ENCODE data around the gene CPSF3. TPM values are rescaled to one million over a fixed set of nuclear protein-coding genes. Genes with fewer than 3 reads are reported as not detected.

CPSF3 gene
- total and polyA plus RNA-seq, 2 of the 13 experiments (the other 11 are each of a cell fraction or from before 2014, with no cell fraction given) = 19.8 to 93.0 TPM

GRCh38 chr2:9473985-9474360 is 50.5 kb downstream of the CPSF3 start (continued):
- TF ChIP-seq, protein P1, sequence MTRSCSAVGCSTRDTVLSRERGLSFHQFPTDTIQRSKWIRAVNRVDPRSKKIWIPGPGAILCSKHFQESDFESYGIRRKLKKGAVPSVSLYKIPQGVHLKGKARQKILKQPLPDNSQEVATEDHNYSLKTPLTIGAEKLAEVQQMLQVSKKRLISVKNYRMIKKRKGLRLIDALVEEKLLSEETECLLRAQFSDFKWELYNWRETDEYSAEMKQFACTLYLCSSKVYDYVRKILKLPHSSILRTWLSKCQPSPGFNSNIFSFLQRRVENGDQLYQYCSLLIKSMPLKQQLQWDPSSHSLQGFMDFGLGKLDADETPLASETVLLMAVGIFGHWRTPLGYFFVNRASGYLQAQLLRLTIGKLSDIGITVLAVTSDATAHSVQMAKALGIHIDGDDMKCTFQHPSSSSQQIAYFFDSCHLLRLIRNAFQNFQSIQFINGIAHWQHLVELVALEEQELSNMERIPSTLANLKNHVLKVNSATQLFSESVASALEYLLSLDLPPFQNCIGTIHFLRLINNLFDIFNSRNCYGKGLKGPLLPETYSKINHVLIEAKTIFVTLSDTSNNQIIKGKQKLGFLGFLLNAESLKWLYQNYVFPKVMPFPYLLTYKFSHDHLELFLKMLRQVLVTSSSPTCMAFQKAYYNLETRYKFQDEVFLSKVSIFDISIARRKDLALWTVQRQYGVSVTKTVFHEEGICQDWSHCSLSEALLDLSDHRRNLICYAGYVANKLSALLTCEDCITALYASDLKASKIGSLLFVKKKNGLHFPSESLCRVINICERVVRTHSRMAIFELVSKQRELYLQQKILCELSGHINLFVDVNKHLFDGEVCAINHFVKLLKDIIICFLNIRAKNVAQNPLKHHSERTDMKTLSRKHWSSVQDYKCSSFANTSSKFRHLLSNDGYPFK (CRISPR knock-in tag; IDR thresholded peaks at IDR 0.05; ENCODE audit: borderline replicate concordance) = 0 out of 2 replicates have a peak, but pooled peaks have one; percentile 39
- no peak for TF ChIP-seq FUBP1 (CRISPR knock-in tag; IDR thresholded peaks at IDR 0.05; ENCODE audit: borderline replicate concordance)
- TF ChIP-seq ZNF207 (IDR thresholded peaks at IDR 0.05; ENCODE audit: borderline replicate concordance) = no peak
- peak; percentile 51; the same call in 1 of the 2 replicates for TF ChIP-seq KDM2A (CRISPR knock-in tag; IDR thresholded peaks at IDR 0.05; ENCODE audit: borderline replicate concordance, low read depth)
- TF ChIP-seq ZNF766 (CRISPR knock-in tag; IDR thresholded peaks at IDR 0.05; ENCODE audit: borderline replicate concordance) = no peak
- no peak for TF ChIP-seq TCF12 (IDR thresholded peaks at IDR 0.05)
- TF ChIP-seq TCF12 (CRISPR knock-in tag; IDR thresholded peaks at IDR 0.05) = no peak
- TF ChIP-seq ZBTB1 (CRISPR knock-in tag; IDR thresholded peaks at IDR 0.05; ENCODE audit: borderline replicate concordance) = no peak
- no peak for TF ChIP-seq ZNF674 (CRISPR knock-in tag; IDR thresholded peaks at IDR 0.05; ENCODE audit: low read depth)
- peak; percentile 71; the same call in 1 of the 2 replicates for TF ChIP-seq ZSCAN21 (CRISPR knock-in tag; IDR thresholded peaks at IDR 0.05; ENCODE audit: borderline replicate concordance)
- no peak for TF ChIP-seq CBX1 (IDR thresholded peaks at IDR 0.05; ENCODE audit: low read depth)
- no peak for TF ChIP-seq ZIK1 (CRISPR knock-in tag; IDR thresholded peaks at IDR 0.05; ENCODE audit: borderline replicate concordance, low read depth)
